H9 (cell line): Measurements from ENCODE around the gene FMN1. TPM values are rescaled to one million over a fixed set of nuclear protein-coding genes. Genes with fewer than 3 reads are reported as not detected.

Experiments
- DNase-seq: peaks from one replicate; pipeline ENCODE4 v3.0.0-alpha.2; 2017
- H2AFZ ChIP-seq: one replicate; pipeline ENCODE4 v1.6.1; 2013; ENCODE audit warnings: mild to moderate bottlenecking, low read length, control low read depth, moderate library complexity
- H2AK5ac ChIP-seq: 2 replicates; pipeline ENCODE4 v1.6.1; 2013; ENCODE audit warnings: low read length, control low read depth, mixed read lengths; ENCODE audit not compliant: insufficient read length
- H2BK120ac ChIP-seq: one replicate; pipeline ENCODE4 v1.6.1; 2013; ENCODE audit warnings: low read depth, mild to moderate bottlenecking, low read length, control low read depth, inconsistent platforms; ENCODE audit not compliant: poor library complexity, severe bottlenecking
- H2BK12ac ChIP-seq: 2 replicates; pipeline ENCODE4 v1.6.1; 2013; ENCODE audit warnings: low read length, control low read depth, mixed read lengths, low read depth; ENCODE audit not compliant: insufficient read length
- H2BK15ac ChIP-seq: 2 replicates; pipeline ENCODE4 v1.6.1; 2013; ENCODE audit warnings: low read depth, low read length, control low read depth
- H2BK20ac ChIP-seq: one replicate; pipeline ENCODE4 v1.6.1; 2013; ENCODE audit warnings: low read depth, mild to moderate bottlenecking, low read length, control low read depth, inconsistent platforms; ENCODE audit not compliant: poor library complexity, severe bottlenecking
- H2BK5ac ChIP-seq: 2 replicates; pipeline ENCODE4 v1.6.1; 2013; ENCODE audit warnings: low read length, control low read depth, mixed read lengths; ENCODE audit not compliant: insufficient read length
- H3K14ac ChIP-seq: 2 replicates; pipeline ENCODE4 v1.6.1; 2013; ENCODE audit warnings: low read length, control low read depth; ENCODE audit not compliant: insufficient read depth
- H3K18ac ChIP-seq: 2 replicates; pipeline ENCODE4 v1.6.1; 2013; ENCODE audit warnings: low read depth, mild to moderate bottlenecking, mixed read lengths, low read length, control low read depth; ENCODE audit not compliant: insufficient read length
- H3K23ac ChIP-seq: 2 replicates; pipeline ENCODE4 v1.6.1; 2013; ENCODE audit warnings: low read length, control low read depth, mixed read lengths, low read depth; ENCODE audit not compliant: insufficient read length
- H3K23me2 ChIP-seq: 2 replicates; pipeline ENCODE4 v1.6.1; 2013; ENCODE audit warnings: low read depth, mild to moderate bottlenecking, mixed read lengths, low read length, control low read depth; ENCODE audit not compliant: insufficient read length, poor library complexity, severe bottlenecking
- H3K27ac ChIP-seq: 2 replicates; pipeline ENCODE4 v1.5.1; 2013; ENCODE audit warnings: low read length, control low read depth, mixed read lengths, low read depth; ENCODE audit not compliant: insufficient read length
- H3K27me3 ChIP-seq: 2 replicates; pipeline ENCODE4 v1.6.1; 2013; ENCODE audit warnings: low read length, control low read depth, inconsistent platforms; ENCODE audit not compliant: insufficient read depth
- H3K4ac ChIP-seq: 2 replicates; pipeline ENCODE4 v1.6.1; 2013; ENCODE audit warnings: low read depth, mild to moderate bottlenecking, control low read depth, inconsistent platforms, low read length, moderate library complexity
- H3K4me1 ChIP-seq: 2 replicates; pipeline ENCODE4 v1.6.1; 2013; ENCODE audit warnings: low read length, control low read depth, inconsistent platforms; ENCODE audit not compliant: insufficient read depth
- H3K4me2 ChIP-seq: 2 replicates; pipeline ENCODE4 v1.6.1; 2013; ENCODE audit warnings: low read length, control low read depth, mixed read lengths; ENCODE audit not compliant: insufficient read length, insufficient read depth
- H3K56ac ChIP-seq: 2 replicates; pipeline ENCODE4 v1.6.1; 2013; ENCODE audit warnings: low read depth, mild to moderate bottlenecking, mixed read lengths, low read length, control low read depth; ENCODE audit not compliant: insufficient read length
- H3K79me1 ChIP-seq: 2 replicates; pipeline ENCODE4 v1.6.1; 2013; ENCODE audit warnings: low read depth, mild to moderate bottlenecking, moderate library complexity, low read length, control low read depth, inconsistent platforms; ENCODE audit not compliant: insufficient read depth, poor library complexity, severe bottlenecking
- H3K79me2 ChIP-seq: 2 replicates; pipeline ENCODE4 v1.6.1; 2013; ENCODE audit warnings: low read length, control low read depth, inconsistent platforms; ENCODE audit not compliant: insufficient read depth
- H3K9ac ChIP-seq: 2 replicates; pipeline ENCODE4 v1.6.1; 2013; ENCODE audit warnings: low read length, control low read depth, mixed read lengths; ENCODE audit not compliant: insufficient read length; ENCODE audit errors: extremely low read depth
- H3K9me3 ChIP-seq: one replicate; pipeline ENCODE4 v1.6.1; 2013; ENCODE audit warnings: low read depth, low read length, inconsistent platforms; ENCODE audit not compliant: control insufficient read depth
- H3T11ph ChIP-seq: one replicate; pipeline ENCODE4 v1.6.1; 2013; ENCODE audit warnings: mild to moderate bottlenecking, low read length, control low read depth, inconsistent platforms
- H4K20me1 ChIP-seq: one replicate; pipeline ENCODE4 v1.6.1; 2013; ENCODE audit not compliant: control insufficient read depth, insufficient read length, insufficient read depth
- H4K5ac ChIP-seq: 2 replicates; pipeline ENCODE4 v1.6.1; 2013; ENCODE audit warnings: low read depth, mild to moderate bottlenecking, mixed read lengths, low read length, control low read depth; ENCODE audit not compliant: insufficient read length
- H4K8ac ChIP-seq: replicated peaks from 2 replicates; pipeline ENCODE4 v1.6.1; 2013; ENCODE audit warnings: low read length, control low read depth, mixed read lengths, low read depth; ENCODE audit not compliant: insufficient read length
- H4K91ac ChIP-seq: 2 replicates; pipeline ENCODE4 v1.6.1; 2013; ENCODE audit warnings: low read depth, mild to moderate bottlenecking, moderate library complexity, mixed read lengths, low read length, control low read depth; ENCODE audit not compliant: insufficient read length
- H3K27ac Mint-ChIP-seq, 3 experiments: 2 replicates in 2 of 3; 3 replicates in 1 of 3; pipeline ENCODE4 v1.8.0; 2020 to 2021; ENCODE audit warnings: mixed read lengths in 3 of 3, mild to moderate bottlenecking in 1 of 3, moderate library complexity in 1 of 3
- H3K27me3 Mint-ChIP-seq: 2 replicates; pipeline ENCODE4 v1.8.0; 2021; ENCODE audit warnings: low read depth, mild to moderate bottlenecking, moderate library complexity, mixed read lengths
- H3K36me3 Mint-ChIP-seq, 3 experiments: 2 replicates in 2 of 3; 3 replicates in 1 of 3; pipeline ENCODE4 v1.8.0; 2020 to 2021; ENCODE audit warnings: low read depth in 3 of 3, mixed read lengths in 3 of 3; ENCODE audit not compliant: insufficient read depth in 1 of 3
- H3K4me1 Mint-ChIP-seq, 2 experiments: 2 replicates each; pipeline ENCODE4 v1.8.0; 2020; ENCODE audit warnings: mixed read lengths in 2 of 2
- H3K4me3 Mint-ChIP-seq, 2 experiments: 2 replicates in 1 of 2; 3 replicates in 1 of 2; pipeline ENCODE4 v1.8.0; 2020 to 2021; ENCODE audit warnings: mild to moderate bottlenecking in 2 of 2, mixed read lengths in 2 of 2, moderate library complexity in 1 of 2
- H3K9me3 Mint-ChIP-seq, 2 experiments: 2 replicates in 1 of 2; 3 replicates in 1 of 2; pipeline ENCODE4 v1.8.0; 2020; ENCODE audit warnings: mild to moderate bottlenecking in 2 of 2, mixed read lengths in 2 of 2, moderate library complexity in 1 of 2
- CTCF ChIP-seq: fragments of 200-600 bp; sonication (generic); conservative IDR thresholded peaks from 3 replicates; pipeline ENCODE4 v1.8.0; 2021; ENCODE audit warnings: antibody characterized with exemption, mild to moderate bottlenecking
- WGBS: extraction: QIAGEN DNeasy Blood & Tissue Kit; methylation state at CpG from one replicate; pipeline ENCODE4 v1.1.7; 2013; ENCODE audit warnings: missing lambda C conversion rate, low lambda C conversion rate, mixed read lengths; ENCODE audit not compliant: insufficient read length; ENCODE audit errors: extremely low coverage; 5-methylcytosine and 5-hydroxymethylcytosine counted together
- total RNA-seq: library from RNA; stranded (reverse); gene quantifications from 2 replicates; pipeline ENCODE4 v1.2.1, GENCODE V29; 2021

The FMN1 gene
- total RNA-seq, 1 experiment from 2014 or later: 1.9 TPM

- Histone ChIP-seq H4K8ac (no peak overlapping the region), H2BK20ac (no peak overlapping the region), H3K18ac (no peak overlapping the region), H3K23ac (no peak overlapping the region), H3K56ac (no peak overlapping the region), H3K4me2 (no peak overlapping the region), H2BK15ac (no peak overlapping the region), H3K14ac (no peak overlapping the region), H3K27ac (no peak overlapping the region), H2AK5ac (no peak overlapping the region), H3T11ph (no peak overlapping the region), H2AFZ (no peak overlapping the region), H3K79me2 (no peaks in the 10 kb centered on the region), H3K79me1 (no peaks in the 10 kb centered on the region), H3K27me3 (no peaks in the 10 kb centered on the region), H2BK12ac (no peak overlapping the region), H3K4ac (no peak overlapping the region), H3K4me1 (no peaks in the 10 kb centered on the region), H4K5ac (no peak overlapping the region), H3K9ac (no peak overlapping the region), H3K23me2 (no peaks in the 10 kb centered on the region), H2BK120ac (no peak overlapping the region), H2BK5ac (no peak overlapping the region), H4K20me1 (no peaks in the 10 kb centered on the region), H4K91ac (no peak overlapping the region), H3K9me3 (no peaks in the 10 kb centered on the region)
- Mint-ChIP-seq H3K4me3 (no peak overlapping the region), H3K9me3 (no peaks in the 10 kb centered on the region), H3K36me3 (no peaks in the 10 kb centered on the region), H3K27ac (no peak overlapping the region), H3K4me1 (no peaks in the 10 kb centered on the region), H3K27me3 (no peaks in the 10 kb centered on the region)
- 100% methylated on average over 2 of the region's 5 CpGs for WGBS
- no peak for DNase-seq
- no peak for TF ChIP-seq CTCF
These were observed 369.7 kb downstream of the FMN1 start for GRCh38 chr15:32824777-32825176.
